Breast epithelium (tissue), 4 donors: ENCODE data around the gene BCL7A. TPM values are rescaled to one million over a fixed set of nuclear protein-coding genes. Genes with fewer than 3 reads are reported as not detected.

ENCODE experiments used
- DNase-seq, 2 donors: peaks; one replicate each; pipeline ENCODE4 v3.0.0-alpha.2; 2019; ENCODE audit warnings: low spot score in 2 of 2
- H3K27ac ChIP-seq, 2 donors: fragments of 200-600 bp; sonication (generic) in 1 of 2; one replicate each; pipeline ENCODE4 v1.5.1; 2016 to 2019; ENCODE audit warnings: mild to moderate bottlenecking in 1 of 2
- H3K27me3 ChIP-seq, 2 donors: fragments of 200-600 bp; sonication (generic) in 1 of 2; one replicate each; pipeline versions ENCODE4 v1.5.1 to v1.6.0; 2017 to 2019; ENCODE audit warnings: control low read depth in 1 of 2, mild to moderate bottlenecking in 1 of 2
- H3K36me3 ChIP-seq: fragments of 200-600 bp; one replicate; pipeline ENCODE4 v1.5.1; 2019
- H3K4me1 ChIP-seq, 2 donors: fragments of 200-600 bp; sonication (generic); one replicate each; pipeline ENCODE4 v1.5.1; 2016 to 2019; ENCODE audit warnings: control low read depth in 1 of 2
- H3K4me3 ChIP-seq, 3 donors: fragments of 200-600 bp; sonication (generic); 1 replicate in 2 of 3; 2 replicates in 1 of 3; pipeline ENCODE4 v1.5.1; 2016 to 2019; ENCODE audit warnings: mild to moderate bottlenecking in 3 of 3, moderate library complexity in 2 of 3
- H3K9me3 ChIP-seq, 2 donors: fragments of 200-600 bp; sonication (generic) in 1 of 2; one replicate each; pipeline ENCODE4 v1.5.1; 2016 to 2019; ENCODE audit warnings: control low read depth in 1 of 2
- CTCF ChIP-seq, 3 donors: fragments of 450-650 bp; IDR thresholded peaks; one replicate each; pipeline ENCODE4 v1.5.1; 2016 to 2017; ENCODE audit warnings: antibody characterized with exemption in 3 of 3, mild to moderate bottlenecking in 3 of 3, moderate library complexity in 3 of 3
- POLR2A ChIP-seq: fragments of 450-650 bp; IDR thresholded peaks from one replicate; pipeline ENCODE4 v1.6.1; 2016; ENCODE audit warnings: antibody characterized with exemption, mild to moderate bottlenecking, moderate library complexity
- POLR2AphosphoS5 ChIP-seq, 3 donors: sonication (generic); formaldehyde crosslinking; IDR thresholded peaks; one replicate each; pipeline ENCODE4 v1.6.1; 2017; ENCODE audit warnings: antibody characterized with exemption in 3 of 3
- intact Hi-C: fragments of 100-400 bp; cut with DNase I; formaldehyde crosslinking; loops from one replicate; pipeline ENCODE4 v1.15.1; 2023; ENCODE audit warnings: low total_unique reads
- total RNA-seq, 3 donors: library from RNA; depleted of rRNA; stranded (reverse); fragments of >200 nt; gene quantifications; one replicate each; pipeline ENCODE4 v1.1.0, GENCODE V29; 2016

BCL7A gene
- total RNA-seq, 3 donors from 2014 or later = 6.2 to 13.5 (median 8.8) TPM

DNA sequence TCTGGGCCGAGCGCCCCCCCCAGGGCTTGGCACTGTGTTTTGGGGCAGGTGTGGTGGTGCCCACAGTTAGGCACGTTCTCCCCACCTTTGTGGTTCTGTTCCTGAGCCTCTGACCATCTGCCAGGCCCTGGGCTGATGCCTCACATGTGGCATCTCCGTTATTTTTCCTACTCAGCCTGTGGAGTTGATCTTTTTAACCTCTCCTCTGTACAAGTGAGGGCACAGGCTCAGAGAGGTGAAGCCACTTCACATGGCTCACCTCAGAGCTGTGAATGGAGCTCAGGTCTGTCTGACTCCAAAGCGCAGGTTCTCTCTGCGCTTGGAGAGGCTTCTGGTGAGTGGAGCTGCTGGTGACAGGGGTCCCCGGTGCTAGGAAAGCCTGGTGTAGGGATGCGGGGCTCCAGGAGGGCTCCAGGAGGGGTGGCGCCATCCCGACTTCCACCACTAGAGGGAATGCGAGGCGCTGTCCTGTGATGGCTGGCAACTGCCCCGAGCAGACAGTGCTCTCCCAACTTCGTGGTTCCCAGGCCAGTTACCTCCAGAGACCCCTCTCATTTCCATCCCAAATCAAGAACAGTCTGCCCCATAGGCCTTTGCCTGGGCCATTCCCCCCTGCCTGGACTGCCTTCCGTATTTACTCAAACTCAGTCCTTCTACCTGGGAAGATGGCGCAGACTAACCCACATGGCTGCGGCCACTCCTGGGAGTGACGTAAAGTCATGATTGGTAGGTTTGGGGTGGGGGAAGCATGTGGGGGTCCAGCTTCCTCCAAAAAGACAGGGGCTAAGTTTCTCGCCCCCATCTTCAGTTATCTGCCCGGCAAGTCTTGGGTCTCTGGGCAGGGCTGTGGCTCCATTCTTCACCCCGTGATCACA is 9.9 kb downstream of the BCL7A start:
- peaks cover 3 to 16% of the 10 kb centered on the region in 2 donors for H3K4me1 ChIP-seq
- intact Hi-C loops = no loop called here
- no peak overlapping the region for H3K4me3 ChIP-seq
- no peaks in the 10 kb centered on the region for H3K27me3 ChIP-seq
- no peak for TF ChIP-seq POLR2A
- TF ChIP-seq POLR2AphosphoS5 (IDR thresholded peaks at IDR 0.05) = no peak
- TF ChIP-seq CTCF (IDR thresholded peaks at IDR 0.05) = peak in 2 of 3 donors; percentile 49 to 51
- H3K9me3 ChIP-seq = no peaks in the 10 kb centered on the region
- DNase-seq = no peak
- H3K36me3 ChIP-seq = no peaks in the 10 kb centered on the region
- peak overlapping the region in 1 of 2 donors; percentile 82 for H3K27ac ChIP-seq

DNA sequence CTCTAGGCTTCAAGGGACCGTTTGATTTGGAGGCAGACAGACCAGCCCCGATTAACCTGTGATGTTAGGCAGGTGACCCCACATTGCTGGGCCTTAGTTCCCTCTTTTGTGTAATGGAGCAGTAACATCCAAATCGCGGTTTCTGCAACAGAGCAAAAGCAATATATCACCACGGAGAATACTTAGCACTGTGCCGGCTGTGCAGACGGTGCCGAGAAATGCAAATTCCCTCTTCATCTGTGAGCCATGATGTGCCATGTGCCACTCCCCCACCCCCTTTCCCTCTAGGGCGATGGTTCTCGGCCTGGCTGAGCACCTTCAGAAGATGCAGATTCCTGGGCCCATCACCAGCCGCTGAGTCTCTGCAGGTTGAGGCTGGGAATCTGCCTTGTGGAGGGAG is 10.9 kb downstream of the BCL7A start:
- no peaks in the 10 kb centered on the region for H3K27me3 ChIP-seq

DNA sequence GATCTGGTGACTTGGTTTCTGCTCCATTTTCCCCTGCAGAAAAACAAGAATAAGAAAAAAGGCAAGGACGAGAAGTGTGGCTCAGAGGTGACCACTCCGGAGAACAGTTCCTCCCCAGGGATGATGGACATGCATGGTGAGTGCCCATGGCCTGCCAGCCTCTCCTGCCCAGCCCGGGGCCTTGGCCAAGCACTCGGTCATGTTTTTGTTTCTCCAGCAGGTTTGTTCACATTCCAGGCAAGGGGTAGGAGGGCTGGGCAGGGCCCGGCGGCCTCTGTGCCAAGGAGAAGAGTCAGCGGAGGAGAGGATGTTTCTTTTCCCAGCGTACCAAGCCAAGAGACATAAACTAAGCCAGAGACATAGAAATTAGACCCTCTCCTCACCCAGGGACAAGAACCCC is 13.6 kb downstream of the BCL7A start:
- Histone ChIP-seq H3K4me1 (peaks cover 0 to 8% of the 10 kb centered on the region in 2 donors), H3K9me3 (no peaks in the 10 kb centered on the region), H3K27ac (peak overlapping the region; percentile 72 to 83), H3K27me3 (no peaks in the 10 kb centered on the region), H3K4me3 (peak overlapping the region in 1 of 3 donors; percentile 3), H3K36me3 (no peaks in the 10 kb centered on the region)
- TF ChIP-seq POLR2A (no peak), CTCF (IDR thresholded peaks at IDR 0.05) (peak in 1 of 3 donors; percentile 15), POLR2AphosphoS5 (IDR thresholded peaks at IDR 0.05) (peak in 2 of 3 donors; percentile 70 to 77)
- intact Hi-C loops = no loop called here
- peak; percentile 91 for DNase-seq

More for the DNA sequence above, 10.9 kb downstream of the BCL7A start:
- intact Hi-C loops = no loop called here
- DNase-seq = no peak
- peaks cover 3 to 19% of the 10 kb centered on the region in 2 donors for H3K4me1 ChIP-seq
- H3K4me3 ChIP-seq = no peak overlapping the region
- H3K27ac ChIP-seq = no peak overlapping the region
- TF ChIP-seq POLR2A (no peak), CTCF (IDR thresholded peaks at IDR 0.05) (no peak), POLR2AphosphoS5 (IDR thresholded peaks at IDR 0.05) (no peak)
- no peaks in the 10 kb centered on the region for H3K9me3 ChIP-seq
- H3K36me3 ChIP-seq = no peaks in the 10 kb centered on the region

DNA sequence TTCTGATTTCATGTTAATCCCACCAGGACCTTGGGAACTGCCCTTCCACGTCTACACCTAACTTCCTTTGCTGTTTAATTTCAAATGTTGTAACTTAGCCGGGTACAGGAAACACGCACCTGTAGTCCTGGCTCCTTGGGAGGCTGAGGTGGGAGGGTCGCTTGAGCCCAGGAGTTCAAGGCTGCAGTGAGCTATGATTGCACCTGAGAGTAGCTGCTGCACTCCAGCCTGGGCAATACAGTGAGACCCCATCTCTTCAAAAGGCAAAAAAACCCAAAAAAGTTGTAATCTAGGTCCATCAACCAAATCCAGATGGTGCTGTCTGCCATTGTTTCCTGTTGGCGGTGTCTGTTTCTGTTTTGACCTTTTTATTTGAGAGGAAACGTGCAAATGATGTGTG is 14.5 kb downstream of the BCL7A start:
- Histone ChIP-seq H3K4me1 (peaks cover 0 to 4% of the 10 kb centered on the region in 2 donors), H3K9me3 (no peaks in the 10 kb centered on the region), H3K27me3 (no peaks in the 10 kb centered on the region), H3K36me3 (no peaks in the 10 kb centered on the region), H3K27ac (peak overlapping the region; percentile 72 to 83), H3K4me3 (no peak overlapping the region)
- TF ChIP-seq POLR2AphosphoS5 (IDR thresholded peaks at IDR 0.05) (no peak), CTCF (IDR thresholded peaks at IDR 0.05) (no peak)
- no peak for DNase-seq
- intact Hi-C loops = no loop called here
